ENCODE measurements around the gene AGPAT2.

Gene AGPAT2

DNA sequence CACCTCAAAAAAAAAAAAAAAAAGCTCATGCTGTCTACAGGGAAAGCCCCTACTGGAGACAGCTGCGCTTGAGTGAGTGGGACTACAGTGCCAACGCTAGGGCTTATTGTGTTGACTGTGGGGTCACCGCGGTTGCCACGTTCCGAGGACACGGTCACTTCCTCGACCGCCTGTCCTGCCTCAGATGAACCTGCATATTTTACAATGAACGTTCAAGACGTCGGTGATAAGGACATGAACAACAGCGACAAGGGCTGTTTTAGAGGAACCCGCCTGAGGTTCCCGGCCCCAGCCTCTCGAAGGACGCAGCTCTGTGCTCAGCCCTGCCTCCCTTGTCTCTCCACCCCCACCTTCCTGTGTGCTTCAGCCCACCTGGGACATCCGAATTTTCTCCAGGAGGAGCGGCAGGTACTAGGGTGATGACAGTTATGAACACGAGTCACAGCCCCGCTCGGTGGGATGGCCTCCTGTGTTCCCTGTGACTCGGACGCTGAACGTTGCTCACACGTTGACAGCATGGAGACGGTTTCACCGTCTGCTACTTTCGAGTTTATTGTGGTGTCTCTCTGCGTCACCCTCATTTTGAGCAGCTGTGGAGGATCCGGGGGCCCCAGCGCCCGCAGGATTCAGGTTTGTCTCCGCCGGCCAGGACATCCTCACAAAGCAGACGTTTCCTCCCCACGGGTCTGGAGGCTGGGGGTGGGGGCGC lies 13.9 kb upstream of the AGPAT2 start:
- DNase-seq (ENCODE audit: low read depth) = no peak
- TF ChIP-seq, protein P1, sequence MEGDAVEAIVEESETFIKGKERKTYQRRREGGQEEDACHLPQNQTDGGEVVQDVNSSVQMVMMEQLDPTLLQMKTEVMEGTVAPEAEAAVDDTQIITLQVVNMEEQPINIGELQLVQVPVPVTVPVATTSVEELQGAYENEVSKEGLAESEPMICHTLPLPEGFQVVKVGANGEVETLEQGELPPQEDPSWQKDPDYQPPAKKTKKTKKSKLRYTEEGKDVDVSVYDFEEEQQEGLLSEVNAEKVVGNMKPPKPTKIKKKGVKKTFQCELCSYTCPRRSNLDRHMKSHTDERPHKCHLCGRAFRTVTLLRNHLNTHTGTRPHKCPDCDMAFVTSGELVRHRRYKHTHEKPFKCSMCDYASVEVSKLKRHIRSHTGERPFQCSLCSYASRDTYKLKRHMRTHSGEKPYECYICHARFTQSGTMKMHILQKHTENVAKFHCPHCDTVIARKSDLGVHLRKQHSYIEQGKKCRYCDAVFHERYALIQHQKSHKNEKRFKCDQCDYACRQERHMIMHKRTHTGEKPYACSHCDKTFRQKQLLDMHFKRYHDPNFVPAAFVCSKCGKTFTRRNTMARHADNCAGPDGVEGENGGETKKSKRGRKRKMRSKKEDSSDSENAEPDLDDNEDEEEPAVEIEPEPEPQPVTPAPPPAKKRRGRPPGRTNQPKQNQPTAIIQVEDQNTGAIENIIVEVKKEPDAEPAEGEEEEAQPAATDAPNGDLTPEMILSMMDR (IDR thresholded peaks at IDR 0.05; ENCODE audit: control insufficient read depth, extremely low read depth, insufficient read depth) = no peak
- H3K4me3 ChIP-seq (ENCODE audit: low read depth, low read length) = no peak overlapping the region

DNA sequence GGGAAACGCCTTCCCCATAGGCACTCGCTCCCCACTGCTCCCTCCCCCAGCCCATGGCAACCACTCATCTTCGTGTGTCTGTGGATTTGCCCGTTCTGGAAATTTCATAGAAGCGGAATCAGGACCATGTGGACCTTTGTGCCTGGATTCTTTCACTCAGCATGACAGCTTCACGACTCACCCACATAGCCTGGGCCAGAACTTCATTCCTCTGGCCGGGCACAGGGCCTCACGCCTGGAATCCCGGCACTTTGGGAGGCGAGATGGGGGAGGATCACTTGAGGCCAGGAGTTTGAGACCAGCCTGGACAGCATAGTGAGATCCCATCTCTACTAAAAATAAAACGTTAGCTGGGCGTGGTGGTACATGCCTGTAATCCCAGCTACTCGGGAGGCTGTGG lies 13.0 kb upstream of the AGPAT2 start:
- TF ChIP-seq, protein P1 (IDR thresholded peaks at IDR 0.05; ENCODE audit: control insufficient read depth, extremely low read depth, insufficient read depth) = no peak
- H3K4me3 ChIP-seq (ENCODE audit: low read depth, low read length) = no peak overlapping the region
- DNase-seq (ENCODE audit: low read depth) = no peak

DNA sequence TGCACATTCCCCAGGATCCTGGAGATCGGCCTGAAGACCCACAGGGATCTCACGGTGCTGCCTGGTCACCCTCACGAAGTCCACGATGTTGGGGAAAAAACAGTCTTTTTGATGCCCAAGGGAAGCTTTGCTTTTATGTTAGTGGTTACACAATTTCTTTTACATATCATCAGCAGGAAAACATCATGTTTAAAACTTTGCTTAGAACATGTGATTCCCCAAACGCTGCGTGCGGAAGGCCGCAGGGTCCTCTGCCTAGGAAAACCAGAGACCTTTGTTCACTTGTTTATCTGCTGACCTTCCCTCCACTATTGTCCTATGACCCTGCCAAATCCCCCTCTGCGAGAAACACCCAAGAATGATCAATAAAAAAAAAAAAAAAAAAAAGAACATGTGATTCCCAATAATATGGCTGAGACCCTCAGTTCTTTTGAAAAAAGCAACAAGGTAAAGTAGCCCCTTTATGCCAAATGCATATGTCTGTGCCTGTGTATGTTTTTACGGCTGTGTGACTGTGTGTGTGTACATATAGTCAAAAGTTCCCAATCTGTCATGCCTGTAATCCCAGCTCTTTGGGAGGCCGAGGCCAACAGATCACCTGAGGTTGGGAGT lies 11.5 kb upstream of the AGPAT2 start:
- no peak overlapping the region for H3K4me3 ChIP-seq (ENCODE audit: low read depth, low read length)
- TF ChIP-seq, protein P1 (IDR thresholded peaks at IDR 0.05; ENCODE audit: control insufficient read depth, extremely low read depth, insufficient read depth) = no peak
- no peak for DNase-seq (ENCODE audit: low read depth)

DNA sequence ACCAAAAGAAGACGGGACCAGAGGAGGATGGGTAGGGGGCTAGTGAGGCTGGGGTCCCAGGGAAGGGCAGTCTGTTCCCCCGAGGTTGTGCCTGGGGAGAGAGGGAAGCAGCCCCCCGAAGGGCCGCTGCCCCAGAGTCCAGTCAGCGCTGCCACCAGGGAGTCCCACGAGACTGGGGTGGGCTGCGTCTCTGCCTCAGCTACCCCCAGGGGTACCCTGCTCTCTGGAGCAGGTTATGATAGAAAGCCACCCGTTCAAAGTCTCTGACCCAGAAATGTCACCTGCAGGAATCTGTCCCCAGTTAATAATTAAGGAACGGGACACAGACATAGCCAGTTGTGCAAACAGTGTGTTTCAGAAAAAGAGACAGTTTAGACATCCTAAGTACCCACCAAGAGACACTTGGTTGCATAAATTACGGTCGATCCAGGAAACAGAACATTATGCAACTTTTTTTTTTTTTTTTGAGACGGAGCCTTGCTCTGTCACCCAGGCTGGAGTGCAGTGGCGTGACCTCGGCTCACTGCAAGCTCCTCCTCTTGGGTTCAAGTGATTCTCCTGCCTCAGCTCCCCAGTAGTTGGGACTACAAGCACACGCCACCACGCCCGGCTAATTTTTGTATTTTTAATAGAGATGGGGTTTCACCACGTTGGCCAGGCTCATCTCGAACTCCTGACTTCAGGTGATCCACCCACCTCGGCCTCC lies 10.7 kb upstream of the AGPAT2 start:
- H3K4me3 ChIP-seq (ENCODE audit: low read depth, low read length) = no peak overlapping the region
- TF ChIP-seq, protein P1 (IDR thresholded peaks at IDR 0.05; ENCODE audit: control insufficient read depth, extremely low read depth, insufficient read depth) = no peak

DNA sequence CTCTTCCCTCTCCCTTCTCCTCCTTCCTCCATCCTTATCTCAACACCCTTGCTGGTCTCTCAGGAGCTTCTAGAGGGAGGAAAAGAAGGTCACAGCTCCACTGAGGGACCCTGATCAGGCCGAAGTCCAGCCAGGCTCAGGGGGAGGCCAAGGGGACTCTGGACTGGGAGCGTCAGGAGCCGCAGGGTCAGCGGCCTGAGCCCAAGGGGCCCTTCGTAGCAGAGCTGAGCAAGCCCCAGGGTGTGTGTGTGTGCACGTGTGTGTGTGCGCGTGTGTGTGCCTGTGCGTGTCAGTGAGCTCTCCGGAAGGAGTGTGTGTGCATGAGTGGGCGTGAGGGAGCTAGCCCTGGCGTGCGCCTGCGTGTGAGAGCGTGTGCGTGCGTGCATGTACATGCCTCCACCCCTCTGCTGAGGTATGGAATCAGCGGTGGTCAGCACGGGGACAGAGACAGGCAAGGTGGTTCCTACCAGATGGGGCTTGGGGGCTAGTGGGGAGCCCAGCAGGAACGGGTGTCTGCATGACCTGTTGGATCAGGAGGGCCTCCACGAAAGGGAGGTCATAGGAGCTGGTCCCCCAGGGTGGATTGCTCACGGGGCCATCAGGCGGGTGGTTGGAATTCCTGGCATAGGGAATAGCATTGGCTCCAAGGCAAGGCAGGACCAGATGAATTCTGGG lies 10.0 kb upstream of the AGPAT2 start:
- TF ChIP-seq, protein P1 (IDR thresholded peaks at IDR 0.05; ENCODE audit: control insufficient read depth, extremely low read depth, insufficient read depth) = no peak
- no peak overlapping the region for H3K4me3 ChIP-seq (ENCODE audit: low read depth, low read length)
- no peak for DNase-seq (ENCODE audit: low read depth)

More for the DNA sequence above, 10.7 kb upstream of the AGPAT2 start:
- DNase-seq (ENCODE audit: low read depth) = no peak

DNA sequence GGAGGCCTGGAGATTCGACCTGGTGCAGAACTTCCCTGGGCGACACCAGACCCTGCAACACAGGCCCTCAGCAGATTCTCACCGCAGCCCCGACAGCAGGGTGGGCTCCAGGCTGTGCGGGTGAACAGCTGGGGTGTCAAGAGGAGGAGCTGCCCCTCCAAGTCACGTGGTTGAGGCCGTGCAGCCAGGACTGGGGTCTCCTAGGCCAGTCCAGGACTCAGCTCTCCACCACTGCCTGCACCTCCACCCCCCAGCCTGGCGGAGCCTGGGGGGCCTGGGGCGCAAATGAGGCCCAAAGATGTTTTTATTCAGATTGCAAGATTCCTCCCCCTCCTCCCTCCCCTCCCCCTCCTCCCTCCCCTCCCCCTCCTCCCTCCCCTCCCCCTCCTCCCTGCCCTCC lies 9.2 kb upstream of the AGPAT2 start:
- no peak for DNase-seq (ENCODE audit: low read depth)
- H3K4me3 ChIP-seq (ENCODE audit: low read depth, low read length) = no peak overlapping the region
- TF ChIP-seq, protein P1 (IDR thresholded peaks at IDR 0.05; ENCODE audit: control insufficient read depth, extremely low read depth, insufficient read depth) = no peak
